Stimulated activated naive CD4-positive, alpha-beta T cell treated with Interleukin-2 at 50 U/mL for 16 hours (primary cell): Measurements from ENCODE around the gene NCBP3.

Experiments used
- DNase-seq: peaks from one replicate; lab custom pipeline; 2025; lab: John Stamatoyannopoulos, UW

NCBP3 gene

DNA sequence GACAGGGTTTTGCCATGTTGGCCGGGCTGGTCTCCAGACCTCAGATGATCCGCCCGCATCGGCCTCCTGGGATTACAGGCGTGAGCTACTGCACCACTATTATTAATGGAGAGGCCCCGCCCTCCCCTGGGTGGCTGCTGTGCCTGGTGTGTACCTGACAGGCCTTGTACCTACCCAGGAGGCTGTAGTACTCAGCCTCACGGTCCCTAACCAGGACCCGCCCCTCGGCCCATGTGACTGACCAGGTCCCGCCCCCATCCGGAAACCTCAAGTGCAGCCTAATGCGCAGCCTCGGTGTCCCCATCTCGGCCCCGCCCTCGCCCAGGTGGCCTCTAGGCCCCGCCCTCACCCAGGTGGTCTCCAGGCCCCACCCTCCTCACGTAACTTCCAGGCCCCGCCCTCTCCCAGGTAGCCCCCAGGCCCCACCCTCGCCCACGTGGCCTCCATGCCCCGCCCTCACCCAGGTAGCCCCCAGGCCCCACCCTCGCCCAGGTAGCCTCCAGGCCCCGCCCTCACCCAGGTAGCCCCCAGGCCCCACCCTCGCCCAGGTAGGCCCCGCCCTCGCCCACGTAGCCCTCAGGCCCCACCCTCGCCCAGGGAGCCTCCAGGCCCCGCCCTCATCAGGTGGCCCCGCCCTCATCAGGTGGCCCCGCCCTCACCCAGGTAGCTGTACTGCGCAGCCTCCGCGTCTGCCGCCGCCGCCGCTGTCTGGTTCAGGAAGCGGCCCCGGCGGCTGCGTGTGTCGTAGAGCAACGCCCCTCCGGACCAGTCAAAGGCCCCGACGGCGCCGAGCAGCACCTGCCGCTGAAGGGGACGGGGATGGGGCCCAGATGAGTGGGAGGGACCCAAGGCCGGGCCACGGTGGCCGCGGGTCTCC, 91.3 kb downstream of the NCBP3 start:
- peak; percentile 65 for DNase-seq

DNA sequence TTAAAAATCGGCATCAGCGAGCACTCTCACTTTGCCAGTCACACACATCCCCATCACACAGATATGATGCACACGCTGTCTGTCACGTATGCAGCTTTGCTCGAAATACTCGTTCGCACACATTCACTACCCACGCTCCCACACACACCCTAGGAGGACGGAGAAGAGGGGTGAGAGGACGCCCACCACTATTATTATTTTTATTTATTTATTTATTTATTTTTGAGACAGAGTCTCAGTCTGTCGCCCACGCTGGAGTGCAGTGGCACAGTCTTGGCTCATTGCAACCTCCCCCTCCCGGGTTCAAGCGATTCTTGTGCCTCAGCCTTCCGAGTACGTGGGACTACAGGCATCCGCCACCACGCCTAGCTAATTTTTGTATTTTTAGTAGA, 92.0 kb downstream of the NCBP3 start:
- DNase-seq, result no peak

DNA sequence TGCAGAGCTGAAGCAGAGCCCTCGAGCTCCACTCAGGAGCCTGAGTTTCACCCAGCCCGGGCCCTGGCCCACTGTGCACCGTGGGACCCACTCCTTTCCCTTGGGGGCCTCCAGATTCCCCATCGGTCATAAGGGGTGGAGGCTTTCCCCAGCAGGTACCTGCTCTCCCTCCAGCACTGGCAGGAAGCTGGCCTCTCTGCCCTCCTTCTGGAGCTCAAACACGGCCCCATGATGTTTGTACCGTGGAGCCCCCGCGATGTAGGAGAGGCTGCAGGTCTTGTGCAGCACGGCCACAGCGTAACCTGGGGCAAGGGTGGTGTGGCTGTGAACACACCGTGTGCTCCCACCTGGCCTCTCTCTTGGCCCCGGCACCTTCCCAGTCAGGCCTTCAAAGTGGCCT, 92.4 kb downstream of the NCBP3 start:
- no peak for DNase-seq
